ENCODE results near the gene EPM2A. TPM values are rescaled to one million over a fixed set of nuclear protein-coding genes. Genes with fewer than 3 reads are reported as not detected.

The EPM2A gene
- total and polyA plus RNA-seq, 2 of the 4 experiments (the other 2 are of a cell fraction): 2.1 to 4.5 TPM

GRCh38 chr6:145689529-145689928 is 45.8 kb downstream of the EPM2A start:
- H4K91ac ChIP-seq (ENCODE audit: insufficient read depth, low read depth, low read length): peak overlapping the region; percentile 32
- H4K8ac ChIP-seq (ENCODE audit: low read depth in 2 of 2, low read length in 2 of 2): peak overlapping the region in 1 of 2 experiments; percentile 51; a peak in 1 of 4 replicates
- no peak overlapping the region for H2BK120ac ChIP-seq (ENCODE audit: low read depth, low read length)
- no peak overlapping the region for H3K56ac ChIP-seq (ENCODE audit: extremely low read depth, insufficient read depth, low read length)
- peaks cover 6% of the 10 kb centered on the region for H3K4me1 ChIP-seq (ENCODE audit: control insufficient read depth, insufficient read depth, low read length)
- intact Hi-C loops (cut with micrococcal nuclease): no loop called here
- TF ChIP-seq BHLHE40 (IDR thresholded peaks at IDR 0.05; ENCODE audit: low read depth, low read length) (no peak), RCOR1 (IDR thresholded peaks at IDR 0.05; ENCODE audit: insufficient replicate concordance, low read length) (no peak), NFE2L2 (IDR thresholded peaks at IDR 0.05; ENCODE audit: low read depth, low read length) (no peak), MXI1 (IDR thresholded peaks at IDR 0.05; ENCODE audit: borderline replicate concordance, low read depth, low read length) (no peak), ELK1 (IDR thresholded peaks at IDR 0.05; ENCODE audit: borderline replicate concordance, low read depth, low read length) (no peak)
- ATAC-seq (ENCODE audit: low read depth): no peak
- H4K5ac ChIP-seq (ENCODE audit: low read depth, low read length): peak overlapping the region; percentile 34; the same call in 1 of the 2 replicates
- peaks cover 0 to 4% of the 10 kb centered on the region in 2 experiments; a peak in 1 of 4 replicates for H3K79me1 ChIP-seq (ENCODE audit: low read depth in 1 of 2, low read length in 2 of 2)
- H3K4ac ChIP-seq (ENCODE audit: low read depth, low read length): peak overlapping the region; percentile 55
- no peak overlapping the region for H3K27ac ChIP-seq (ENCODE audit: insufficient read depth, low read length)
- H3K36me3 ChIP-seq (ENCODE audit: control insufficient read depth, insufficient read depth, low read length): no peaks in the 10 kb centered on the region
- no peak overlapping the region for H2AFZ ChIP-seq (replicated peaks; ENCODE audit: low read length, poor library complexity)
- no peak for DNase-seq
- H2AK9ac ChIP-seq (replicated peaks; ENCODE audit: low read depth, low read length, poor library complexity): no peak overlapping the region
- H3K4me3 ChIP-seq (ENCODE audit: insufficient read depth, low read depth, low read length): no peak overlapping the region
- peak overlapping the region; percentile 46; the same call in 1 of the 2 replicates for H2BK20ac ChIP-seq (ENCODE audit: low read depth, low read length)
- H2AK5ac ChIP-seq (ENCODE audit: low read depth, low read length): peak overlapping the region; percentile 85
- no peak overlapping the region for H3K9ac ChIP-seq (ENCODE audit: low read depth, low read length)
- H3K9me3 ChIP-seq (ENCODE audit: control insufficient read depth, insufficient read depth, low read length): no peaks in the 10 kb centered on the region
- WGBS, 2 experiments (ENCODE audit: extremely low coverage in 2 of 2, insufficient read length in 1 of 2): no CpG with 5 or more reads among the region's 2 CpGs
- no TSS peak for BruUV-seq (replicated peaks)
- H3K27me3 ChIP-seq (ENCODE audit: control insufficient read depth, insufficient read depth, low read length): no peaks in the 10 kb centered on the region
- H2BK5ac ChIP-seq (ENCODE audit: low read depth, low read length, poor library complexity, severe bottlenecking): no peak overlapping the region
- in situ Hi-C loops (cut with MboI; ENCODE audit: low sequenced_read_pairs): no loop called here
- H2BK15ac ChIP-seq (ENCODE audit: low read depth, low read length): peak overlapping the region; percentile 29; the same call in 1 of the 3 replicates
- H3K9me1 ChIP-seq (ENCODE audit: insufficient read depth, low read length): no peaks in the 10 kb centered on the region
- H3K23ac ChIP-seq (ENCODE audit: low read depth, low read length): no peak overlapping the region
- no peak overlapping the region for H3K4me2 ChIP-seq (ENCODE audit: low read depth, low read length)
- dilution Hi-C loops (cut with HindIII; ENCODE audit: low sequenced_read_pairs, unreplicated experiment): no loop called here
- H4K20me1 ChIP-seq (ENCODE audit: insufficient read depth, low read length): no peaks in the 10 kb centered on the region
- ChIA-PET POLR2A (ENCODE audit: unreplicated experiment) (no interaction called here), CTCF (no interaction called here)
- 0 out of 2 replicates have a peak overlapping the region, but pooled peaks have one; percentile 13 for H3K14ac ChIP-seq (replicated peaks; ENCODE audit: low read depth, low read length)
- peak overlapping the region; percentile 74; the same call in 1 of the 2 replicates for H3K18ac ChIP-seq (ENCODE audit: low read depth, low read length)
